G401 (cell line): ENCODE measurements around the gene DUSP16. TPM values are rescaled to one million over a fixed set of nuclear protein-coding genes. Genes with fewer than 3 reads are reported as not detected.
"Not testable (repeated sequence)": the region's sequence is repeated elsewhere in the genome, so short reads cannot be mapped to it uniquely, and the experiment has no call there.

Experiments
- DNase-seq: peaks from one replicate; pipeline ENCODE4 v3.0.0-alpha.2; 2015; ENCODE audit warnings: low spot score
- in situ Hi-C: cut with HindIII; loops from 2 replicates; pipeline ENCODE4 v1.10.0; 2016; ENCODE audit warnings: low sequenced_read_pairs, mixed read lengths
- total RNA-seq: library from RNA; depleted of rRNA; stranded (reverse); fragments of >200 nt; shearing (Covaris generic); gene quantifications from 2 replicates; pipeline ENCODE4 v1.2.3, GENCODE V29; 2014

Gene DUSP16
- total RNA-seq, 1 experiment from 2014 or later = 29.6 TPM

- in situ Hi-C loops = no loop called here
- DNase-seq = peak; percentile 44
These were observed 34.0 kb downstream of the DUSP16 start for GRCh38 chr12:12528361-12529270.

DNA sequence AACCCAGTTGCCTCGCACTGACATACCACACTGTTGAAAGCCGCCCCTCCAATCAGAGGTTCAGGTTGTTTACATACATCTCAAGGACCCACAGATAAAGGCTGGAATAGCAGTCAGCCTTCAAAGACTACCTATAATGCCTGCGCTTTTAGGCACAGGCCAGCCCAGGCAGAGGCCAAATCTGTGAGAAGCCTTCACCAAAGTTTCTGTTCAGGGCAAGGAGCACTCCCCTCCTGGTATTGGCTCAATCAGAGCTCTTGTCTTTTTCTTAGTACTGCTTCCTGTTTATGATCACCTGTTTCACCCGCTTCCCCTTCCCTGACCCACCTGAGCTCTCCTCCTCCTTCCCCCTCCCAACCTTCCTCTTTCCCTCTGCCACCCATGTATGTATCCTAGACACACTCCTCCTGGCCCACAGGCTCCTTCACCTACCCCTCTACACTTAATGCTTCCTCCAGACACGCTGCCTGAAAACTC, 34.8 kb downstream of the DUSP16 start:
- in situ Hi-C loops = no loop called here
- DNase-seq = no peak

- DNase-seq = no peak
- in situ Hi-C loops = no loop called here
These were observed 38.5 kb downstream of the DUSP16 start for GRCh38 chr12:12524128-12524527.

- in situ Hi-C loops = no loop called here
These were observed 39.4 kb downstream of the DUSP16 start for GRCh38 chr12:12523229-12523628.

DNA sequence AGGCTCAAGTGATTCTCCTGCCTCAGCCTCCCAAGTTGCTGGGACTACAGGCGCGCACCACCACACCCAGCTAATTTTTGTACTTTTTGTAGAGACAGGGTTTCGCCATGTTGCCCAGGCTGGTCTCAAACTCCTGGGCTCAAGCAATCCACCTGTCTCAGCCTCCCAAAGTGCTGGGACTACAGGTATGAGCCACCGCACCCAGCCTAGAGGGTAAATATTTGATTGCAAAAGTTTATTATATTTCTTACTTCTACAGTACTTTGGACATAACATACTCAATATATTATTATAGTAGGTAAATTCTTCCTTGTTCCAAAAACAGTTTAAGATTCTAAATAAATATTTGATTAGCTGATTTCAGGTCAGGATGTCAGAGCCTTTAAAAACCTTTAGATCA, 40.0 kb downstream of the DUSP16 start:
- in situ Hi-C loops, DNase-seq: not testable (repeated sequence)

More at GRCh38 chr12:12523229-12523628, 39.4 kb downstream of the DUSP16 start:
- DNase-seq = no peak

GRCh38 chr12:12521888-12522287, 40.8 kb downstream of the DUSP16 start:
- no peak for DNase-seq
- in situ Hi-C loops = no loop called here

DNA sequence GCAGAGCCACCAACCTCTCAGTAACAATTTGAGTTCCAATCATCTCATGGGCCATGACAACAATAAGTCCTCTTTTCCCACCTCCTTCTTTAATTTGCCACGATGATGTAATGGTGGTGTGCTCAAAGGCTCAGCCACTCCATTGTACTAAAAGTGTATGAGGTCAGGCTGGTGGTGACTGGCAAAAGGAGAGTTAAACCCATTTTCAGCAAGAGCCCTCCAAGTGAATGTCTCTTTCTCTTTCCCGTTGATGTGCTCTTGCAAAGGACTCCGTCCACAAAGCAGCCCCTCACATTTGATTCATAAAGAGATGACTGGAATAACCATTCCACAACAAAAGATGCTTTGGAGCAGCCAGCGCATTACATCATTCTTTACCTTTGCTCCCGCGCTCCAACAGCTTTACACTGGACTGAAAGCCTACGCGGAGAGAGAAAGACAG, 41.6 kb downstream of the DUSP16 start:
- in situ Hi-C loops = no loop called here
- DNase-seq = no peak

DNA sequence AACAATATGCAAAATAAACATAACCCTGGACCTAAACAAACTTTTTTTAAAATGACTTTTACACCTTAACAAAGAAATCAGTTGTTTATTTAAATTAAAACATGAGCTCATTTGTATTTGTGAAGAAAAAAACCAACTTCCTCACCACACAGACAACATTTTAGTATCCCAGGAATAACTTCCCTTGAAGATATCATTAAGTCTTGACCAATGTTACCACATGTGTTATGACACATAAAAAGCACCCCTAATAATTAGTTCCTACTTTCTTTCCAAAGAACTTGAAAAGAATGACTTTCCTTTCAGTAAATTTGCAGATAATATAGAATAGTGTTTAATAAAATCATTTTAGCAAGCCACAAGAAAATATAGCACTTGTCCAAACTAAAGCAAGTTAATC, 42.4 kb downstream of the DUSP16 start:
- in situ Hi-C loops = no loop called here
- DNase-seq = no peak

GRCh38 chr12:12519354-12519998, 43.2 kb downstream of the DUSP16 start:
- no peak for DNase-seq
- in situ Hi-C loops = loop anchor here (10.0 kb wide), 1 partner anchor 145 kb away; no protein-coding TSS in a partner anchor

DNA sequence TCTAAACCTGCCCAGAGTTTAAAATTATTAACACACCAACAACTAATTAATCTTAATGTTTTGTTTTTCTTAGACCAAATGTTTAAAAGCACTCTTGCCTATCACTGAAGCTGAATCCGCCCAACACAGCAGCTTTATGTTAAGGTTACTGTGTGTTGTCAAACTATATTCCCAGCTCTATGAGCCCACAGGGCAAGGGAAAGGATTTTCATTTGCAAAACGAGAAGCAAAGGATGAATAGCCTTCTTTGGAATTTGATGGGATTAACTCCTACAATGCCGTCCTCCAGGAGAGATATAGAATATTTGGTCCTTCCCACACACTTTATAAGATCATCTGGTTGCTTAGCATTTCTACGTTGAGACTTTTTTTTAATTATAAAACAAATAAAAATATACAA, 43.7 kb downstream of the DUSP16 start:
- DNase-seq = no peak
- in situ Hi-C loops = loop anchor here (10.0 kb wide), 1 partner anchor 146 kb away; no protein-coding TSS in a partner anchor

DNA sequence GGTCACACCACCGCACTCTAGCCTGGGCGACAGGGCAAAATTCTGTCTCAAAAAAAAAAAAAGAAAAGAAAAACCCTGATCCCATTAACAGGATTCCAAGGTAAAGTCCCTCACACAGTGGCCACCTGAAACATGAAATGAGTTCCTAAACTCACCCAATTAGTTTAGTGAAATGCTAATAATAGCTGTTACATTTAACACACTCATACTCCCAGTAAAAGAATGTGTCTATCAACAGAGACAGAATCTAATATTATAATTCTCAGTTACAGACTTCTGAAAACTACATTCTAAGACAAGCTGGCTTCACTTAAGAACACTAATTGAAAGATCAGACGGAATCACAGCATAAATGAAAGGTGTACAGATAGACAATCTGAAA, 44.2 kb downstream of the DUSP16 start:
- in situ Hi-C loops = loop anchor here (10.0 kb wide), 1 partner anchor 146 kb away; no protein-coding TSS in a partner anchor
- no peak for DNase-seq

DNA sequence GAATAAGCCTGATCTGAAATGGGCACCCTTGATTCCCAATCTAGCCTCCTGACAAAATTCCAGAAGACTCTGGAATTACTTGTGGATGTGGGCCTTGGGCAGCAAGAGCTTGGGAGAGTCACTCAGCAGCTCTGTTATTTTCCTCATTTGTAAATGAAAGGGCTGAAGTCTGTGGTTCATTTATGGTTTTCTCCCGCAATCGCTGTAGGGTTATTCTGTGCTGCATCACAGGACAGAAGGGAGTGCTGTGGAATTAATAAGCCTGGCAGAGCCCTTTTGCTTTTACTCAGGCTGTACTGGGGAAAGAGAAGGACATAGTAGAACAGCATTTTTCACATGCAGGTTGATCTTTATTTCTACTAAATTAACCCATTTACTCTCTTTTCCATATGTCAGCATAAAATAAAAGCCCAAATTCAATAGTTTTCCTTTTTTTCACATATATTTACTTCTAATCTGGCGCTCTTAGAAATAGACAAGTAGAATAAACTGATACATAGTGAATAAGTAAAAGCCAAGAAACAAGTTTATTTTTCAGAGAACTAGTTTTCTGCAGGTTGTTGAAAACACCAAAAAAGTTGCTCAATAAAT, 49.2 kb downstream of the DUSP16 start:
- DNase-seq = peak; percentile 61
- in situ Hi-C loops = loop anchor here (10.0 kb wide), 1 partner anchor 151 kb away; no protein-coding TSS in a partner anchor

DNA sequence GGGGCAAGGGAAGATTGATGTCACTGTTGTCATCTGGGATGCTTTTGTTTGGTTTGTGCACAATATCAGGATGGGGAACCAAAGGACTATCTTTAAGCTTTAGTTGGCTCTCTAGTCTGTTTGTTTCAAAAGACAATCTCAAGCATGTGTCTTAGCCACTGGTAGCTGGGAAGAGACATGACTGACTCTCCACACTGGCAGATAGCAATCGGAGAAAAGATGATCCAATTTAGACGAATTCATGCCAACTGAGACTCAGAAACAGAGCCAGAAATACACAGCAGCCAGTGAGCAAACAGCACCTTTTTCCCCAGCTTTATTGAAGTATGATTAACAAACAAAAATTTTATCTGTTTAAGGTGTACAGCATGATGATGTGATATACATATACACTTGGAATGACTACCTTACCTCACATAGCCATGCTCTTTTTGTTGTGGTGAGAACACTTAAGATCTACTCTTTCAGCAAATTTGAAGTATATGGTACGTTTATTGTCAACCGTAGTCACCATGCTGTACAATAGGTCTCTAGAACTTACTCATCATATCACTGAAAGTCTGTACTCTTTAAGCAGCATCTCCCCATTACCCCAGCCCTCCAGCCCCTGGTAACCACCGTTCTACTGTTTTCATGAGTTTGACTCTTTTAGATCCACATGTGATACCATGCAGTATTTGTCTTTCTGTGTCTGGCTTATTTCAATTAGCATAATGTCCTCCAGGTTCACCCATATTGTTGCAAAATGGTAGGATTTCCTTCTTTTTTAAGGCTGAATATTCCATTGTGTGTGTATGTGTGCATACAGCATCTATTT, 50.6 kb downstream of the DUSP16 start:
- DNase-seq = peak; percentile 44
- in situ Hi-C loops = loop anchor here (10.0 kb wide), 1 partner anchor 153 kb away; no protein-coding TSS in a partner anchor

DNA sequence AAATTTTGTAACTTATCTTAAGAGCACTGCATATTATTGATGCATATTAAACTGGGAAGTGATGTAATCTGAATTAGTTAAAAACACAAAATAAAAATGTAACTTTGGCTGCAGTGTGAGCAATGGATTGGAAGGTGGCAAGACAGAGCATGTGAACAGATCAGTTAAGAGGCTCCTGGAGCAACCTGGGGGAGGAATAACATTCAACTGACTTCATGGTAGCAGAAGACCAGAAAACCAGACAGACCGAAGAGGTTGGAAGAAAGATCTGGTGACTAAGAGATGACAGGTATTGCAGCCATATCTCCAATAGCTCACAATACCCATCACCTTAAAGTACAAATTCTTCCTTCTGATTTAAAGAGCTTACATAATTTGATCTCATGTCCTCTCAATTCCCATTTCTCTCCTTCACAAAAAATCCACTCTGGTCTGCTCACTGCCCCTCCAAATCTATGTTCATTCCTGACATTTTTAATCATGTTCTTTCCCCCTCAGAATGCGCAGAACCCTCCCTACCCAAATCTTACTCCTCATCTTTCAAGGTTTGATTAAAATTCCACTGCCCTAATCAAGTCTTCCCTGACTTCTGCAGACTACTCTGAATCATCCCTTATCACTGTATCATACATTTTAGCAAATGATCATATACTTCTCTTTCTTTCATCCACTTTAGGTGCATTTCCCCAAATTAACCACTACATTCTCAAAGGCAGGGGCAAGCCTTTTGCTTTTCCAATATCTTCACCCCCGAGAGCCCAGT, 51.5 kb downstream of the DUSP16 start:
- in situ Hi-C loops = loop anchor here (10.0 kb wide), 1 partner anchor 154 kb away; no protein-coding TSS in a partner anchor

GRCh38 chr12:12510551-12510950, 52.1 kb downstream of the DUSP16 start:
- DNase-seq = no peak
- in situ Hi-C loops = loop anchor here (10.0 kb wide), 1 partner anchor 154 kb away; no protein-coding TSS in a partner anchor

More for the DNA sequence above, 51.5 kb downstream of the DUSP16 start:
- DNase-seq = no peak

DNA sequence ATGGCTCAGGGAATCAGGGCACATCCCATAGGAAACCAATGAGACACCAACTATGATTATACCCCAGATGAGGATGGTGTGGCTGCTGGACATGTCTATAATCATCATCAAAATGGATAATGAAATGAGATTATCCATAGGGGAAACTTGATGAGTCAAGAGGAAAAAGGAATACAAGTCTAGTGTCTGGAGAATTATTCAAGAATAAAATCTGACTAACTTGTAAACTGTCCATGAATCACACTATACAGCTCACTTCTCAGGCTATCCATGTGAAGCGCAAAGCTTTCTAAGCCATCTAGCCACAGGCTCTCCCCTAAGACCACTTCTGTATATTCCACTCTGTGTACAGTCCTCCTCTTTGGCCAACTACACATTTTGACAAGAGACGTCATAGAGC, 52.5 kb downstream of the DUSP16 start:
- no peak for DNase-seq
- in situ Hi-C loops = loop anchor here (10.0 kb wide), 1 partner anchor 155 kb away; no protein-coding TSS in a partner anchor

DNA sequence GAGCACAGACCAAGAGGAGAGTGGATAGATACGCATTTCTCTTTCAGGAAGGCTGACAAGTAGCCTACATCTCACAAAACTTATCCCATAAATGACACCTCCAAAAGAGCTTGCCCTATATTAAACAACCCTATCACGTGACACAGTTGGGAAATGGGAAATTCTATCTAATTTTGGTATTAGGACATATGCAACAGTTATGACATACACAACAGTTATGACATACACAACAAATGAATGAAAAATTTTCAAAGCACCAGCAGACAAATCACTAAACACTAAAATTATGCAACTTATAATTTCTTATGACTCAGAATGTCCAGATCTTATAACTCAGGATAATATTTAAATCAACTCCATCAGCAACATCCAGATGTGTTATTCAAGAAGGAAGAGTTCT, 54.1 kb downstream of the DUSP16 start:
- in situ Hi-C loops = no loop called here

DNA sequence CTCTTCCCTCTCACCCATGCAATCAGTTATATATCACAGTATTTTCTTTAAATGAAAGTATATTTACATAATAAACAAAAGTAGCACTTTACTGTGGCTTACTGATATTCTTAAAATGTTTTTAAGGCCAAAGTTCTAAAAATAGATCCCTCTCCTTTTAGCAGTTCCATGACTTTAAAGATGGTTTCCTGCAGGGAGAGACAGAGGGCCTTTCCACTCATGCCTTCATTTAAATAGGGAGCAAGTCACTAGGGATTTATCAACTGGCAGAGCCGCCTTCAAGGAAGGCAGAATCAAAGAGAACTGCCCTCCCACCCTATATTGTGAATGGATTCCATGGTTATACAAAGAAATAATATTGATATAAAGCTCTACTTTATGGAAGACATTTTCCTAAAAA, 55.5 kb downstream of the DUSP16 start:
- no peak for DNase-seq
- in situ Hi-C loops = no loop called here

More for the DNA sequence above, 54.1 kb downstream of the DUSP16 start:
- DNase-seq = no peak
